Testis (tissue), 2 donors: ENCODE measurements around the gene CD200.

Experiments
- POLR2A ChIP-seq: fragments of 450-650 bp; IDR thresholded peaks from one replicate; pipeline ENCODE4 v1.6.1; 2017; ENCODE audit warnings: antibody characterized with exemption, mild to moderate bottlenecking, moderate library complexity
- TF ChIP-seq, protein P1 (sequence below), 3 experiments: fragments of 450-650 bp in 2 of 3; fragments of 200-600 bp in 1 of 3; sonication (generic) in 1 of 3; IDR thresholded peaks; one replicate each; pipeline ENCODE4 v1.5.1; 2016 to 2019; ENCODE audit warnings: antibody characterized with exemption in 3 of 3, mild to moderate bottlenecking in 2 of 3, moderate library complexity in 1 of 3

DNA sequence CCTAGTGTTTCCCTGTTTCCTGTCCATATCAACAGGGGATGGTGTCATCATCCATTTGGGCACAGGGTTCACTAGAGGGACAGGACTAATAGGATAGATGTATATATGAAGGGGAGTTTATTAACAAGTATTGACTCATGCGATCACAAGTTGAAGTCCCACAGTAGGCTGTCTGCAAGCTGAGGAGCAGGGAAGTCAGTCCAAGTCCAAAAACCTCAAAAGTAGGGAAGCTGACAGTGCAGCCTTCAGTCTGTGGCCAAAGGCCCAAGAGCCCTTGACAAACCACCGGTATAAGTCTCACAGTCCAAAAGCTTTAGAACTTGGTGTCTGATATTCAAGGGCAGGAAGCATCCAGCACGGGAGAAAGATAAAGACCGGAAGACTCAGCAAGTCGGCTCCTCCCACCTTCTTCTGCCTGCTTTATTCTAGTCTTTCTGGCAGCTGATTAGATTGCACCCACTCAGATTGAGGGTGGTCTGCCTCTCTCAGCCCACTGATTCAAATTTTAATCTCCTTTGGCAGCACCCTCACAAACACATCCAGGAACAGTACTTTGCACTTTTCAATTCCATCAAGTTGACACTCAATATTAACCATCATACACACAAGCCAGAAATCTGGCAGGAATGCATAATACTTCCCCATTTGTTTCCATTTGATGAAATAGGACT lies 43.4 kb downstream of the CD200 start:
- TF ChIP-seq, protein P1, sequence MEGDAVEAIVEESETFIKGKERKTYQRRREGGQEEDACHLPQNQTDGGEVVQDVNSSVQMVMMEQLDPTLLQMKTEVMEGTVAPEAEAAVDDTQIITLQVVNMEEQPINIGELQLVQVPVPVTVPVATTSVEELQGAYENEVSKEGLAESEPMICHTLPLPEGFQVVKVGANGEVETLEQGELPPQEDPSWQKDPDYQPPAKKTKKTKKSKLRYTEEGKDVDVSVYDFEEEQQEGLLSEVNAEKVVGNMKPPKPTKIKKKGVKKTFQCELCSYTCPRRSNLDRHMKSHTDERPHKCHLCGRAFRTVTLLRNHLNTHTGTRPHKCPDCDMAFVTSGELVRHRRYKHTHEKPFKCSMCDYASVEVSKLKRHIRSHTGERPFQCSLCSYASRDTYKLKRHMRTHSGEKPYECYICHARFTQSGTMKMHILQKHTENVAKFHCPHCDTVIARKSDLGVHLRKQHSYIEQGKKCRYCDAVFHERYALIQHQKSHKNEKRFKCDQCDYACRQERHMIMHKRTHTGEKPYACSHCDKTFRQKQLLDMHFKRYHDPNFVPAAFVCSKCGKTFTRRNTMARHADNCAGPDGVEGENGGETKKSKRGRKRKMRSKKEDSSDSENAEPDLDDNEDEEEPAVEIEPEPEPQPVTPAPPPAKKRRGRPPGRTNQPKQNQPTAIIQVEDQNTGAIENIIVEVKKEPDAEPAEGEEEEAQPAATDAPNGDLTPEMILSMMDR (IDR thresholded peaks at IDR 0.05) = no peak
- no peak for TF ChIP-seq POLR2A
